ENCODE results near the gene RFNG.
"Not testable (repeated sequence)": the region's sequence is repeated elsewhere in the genome, so short reads cannot be mapped to it uniquely, and the experiment has no call there.

The RFNG gene

GRCh38 chr17:82042649-82043048 lies 9.0 kb downstream of the RFNG start:
- DNase-seq (ENCODE audit: low spot score) = no peak

- no peak for DNase-seq (ENCODE audit: low spot score)
Measured at GRCh38 chr17:82041144-82041814, 10.3 kb downstream of the RFNG start.

DNA sequence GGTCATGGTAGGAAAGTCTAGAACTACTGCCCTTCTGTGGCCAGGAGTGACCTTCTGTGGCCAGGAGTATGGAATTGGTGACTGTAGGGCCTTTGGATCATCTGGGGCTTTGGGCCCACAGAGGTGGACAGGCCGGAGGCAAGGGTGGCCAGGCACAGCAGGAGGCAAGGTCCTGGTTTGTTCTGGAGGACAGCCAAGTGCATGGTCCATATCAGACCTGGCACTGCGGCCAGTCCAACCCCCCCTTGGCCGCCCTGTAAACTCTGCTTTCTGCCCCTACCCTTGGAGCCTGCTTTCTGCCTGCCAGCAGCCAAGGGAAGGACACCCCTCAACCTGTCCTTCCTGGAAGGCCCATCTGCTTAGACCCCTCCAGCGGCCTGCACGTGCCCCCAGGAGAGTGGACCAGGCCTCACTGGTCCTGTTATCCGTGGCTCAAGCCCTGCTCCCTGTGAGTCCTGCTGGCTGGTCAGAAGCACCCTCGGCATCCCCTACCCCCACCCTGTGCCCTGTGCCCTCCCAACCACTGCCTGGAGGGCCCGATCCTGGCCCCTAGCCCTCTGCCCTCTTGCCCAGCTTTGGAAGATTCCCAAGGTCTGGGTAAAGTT lies 11.8 kb downstream of the RFNG start:
- DNase-seq (ENCODE audit: low spot score) = no peak

DNA sequence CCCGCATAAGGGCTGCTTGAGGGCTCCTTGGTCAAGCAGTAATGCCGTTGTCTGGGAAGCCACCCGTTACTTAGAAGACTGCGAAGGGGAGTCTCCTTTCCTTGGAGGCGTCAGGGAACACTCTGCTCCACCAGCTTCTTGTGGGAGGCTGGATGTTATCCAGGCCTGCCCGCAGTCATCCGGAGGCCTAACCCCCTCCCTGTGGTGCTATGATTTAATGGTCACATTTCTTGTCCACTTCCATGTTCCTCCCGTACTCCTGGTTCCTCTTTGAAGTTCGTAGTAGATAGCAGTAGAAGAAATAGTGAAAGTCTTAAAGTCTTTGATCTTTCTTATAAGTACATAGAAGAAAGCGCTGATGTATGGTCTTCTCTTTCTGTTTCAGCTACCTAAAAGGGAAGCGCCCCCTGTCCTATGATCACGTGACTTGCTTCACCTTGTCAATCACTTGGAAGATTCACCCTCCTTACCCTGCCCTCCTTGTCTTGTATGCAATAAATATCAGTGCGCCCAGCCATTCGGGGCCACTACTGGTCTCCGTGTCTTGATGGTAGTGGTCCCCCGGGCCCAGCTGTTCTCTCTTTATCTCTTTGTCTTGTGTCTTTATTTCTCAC lies 12.7 kb downstream of the RFNG start:
- not testable (repeated sequence) for DNase-seq (ENCODE audit: low spot score)

DNA sequence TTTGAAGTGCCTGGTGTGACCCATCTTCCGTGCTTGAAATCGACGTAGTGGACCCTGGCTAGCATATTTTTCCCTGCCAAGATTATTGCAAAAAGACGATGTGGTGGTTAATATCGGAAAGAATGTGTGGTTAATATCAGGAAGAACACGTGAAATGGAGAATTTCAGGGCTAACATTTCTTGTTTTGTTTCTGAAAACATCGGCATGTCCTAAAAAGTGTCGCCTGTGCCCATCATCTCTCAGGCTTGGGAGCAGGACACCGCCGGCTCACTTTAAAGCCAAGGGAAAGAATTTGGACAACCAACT lies 13.8 kb downstream of the RFNG start:
- DNase-seq (ENCODE audit: low spot score) = no peak

DNA sequence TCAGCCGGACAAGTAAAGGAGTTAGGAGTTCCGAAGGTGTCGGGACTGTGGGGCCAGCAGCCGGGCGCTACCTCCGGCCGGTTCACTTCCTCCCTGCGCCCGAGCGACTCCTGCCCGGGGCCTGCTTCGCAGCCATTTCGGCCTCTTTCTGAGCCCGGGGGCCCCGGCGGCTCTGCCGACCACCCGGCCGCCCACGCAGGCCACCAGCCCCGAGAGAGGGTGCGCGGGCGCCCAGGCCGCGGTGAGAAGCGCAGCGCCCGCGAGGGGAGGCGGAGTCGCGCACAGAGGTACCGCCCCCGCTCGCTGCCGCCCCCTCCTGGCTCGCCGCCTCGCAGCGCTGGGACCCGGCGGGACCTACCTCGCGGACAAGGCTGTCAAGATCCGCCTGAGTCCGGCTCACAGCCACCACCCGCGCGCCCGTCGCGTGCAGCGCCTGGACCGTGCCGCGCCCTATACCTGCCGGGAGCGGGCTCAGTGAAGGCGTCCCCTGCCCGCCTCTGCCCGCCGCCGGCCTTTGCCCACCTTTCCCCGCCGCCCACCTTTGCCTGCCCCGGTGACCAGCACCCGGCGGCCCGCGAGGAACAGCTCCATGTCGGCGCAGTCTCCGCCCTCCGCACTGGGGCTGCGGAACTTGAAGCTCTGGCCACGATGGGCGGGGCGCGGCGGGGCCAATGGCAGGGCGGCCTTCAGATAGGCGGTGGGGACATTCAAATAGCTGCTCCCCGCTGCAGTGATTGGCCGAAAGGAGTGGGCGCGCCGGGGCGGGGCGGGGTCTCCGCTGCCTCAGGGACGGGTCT lies 14.3 kb downstream of the RFNG start, which contains the start of gene DCXR:
Gene DCXR, minus strand, starts transcription at position 606 of the 797 bp plus-strand sequence. Its CDS starts 15 bp downstream, at position 591.
- DNase-seq (ENCODE audit: low spot score) = peak; percentile 99

DNA sequence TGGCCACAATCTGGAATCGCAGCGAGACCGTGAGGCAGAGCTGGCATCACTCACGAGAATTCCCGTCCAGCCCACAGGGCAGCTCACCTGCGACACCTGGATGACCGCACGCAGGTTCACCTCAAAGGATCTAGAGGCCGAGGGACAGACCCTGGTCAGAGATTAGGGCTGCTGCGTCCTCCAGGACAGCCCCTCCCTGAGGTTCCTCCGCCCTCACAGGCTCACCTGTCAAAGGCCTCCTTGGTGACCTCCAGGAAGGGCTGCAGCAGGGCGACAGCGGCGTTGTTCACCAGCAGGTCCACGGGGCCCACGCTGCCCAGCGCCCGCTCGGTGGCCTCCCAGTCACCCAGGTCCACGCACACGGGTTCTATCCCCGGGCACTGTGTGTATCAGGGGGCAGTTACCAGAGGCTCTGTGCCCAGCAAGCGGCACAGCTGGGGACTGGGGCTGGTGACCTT lies 14.9 kb downstream of the RFNG start:
- no peak for DNase-seq (ENCODE audit: low spot score)

GRCh38 chr17:82035956-82036633 lies 15.5 kb downstream of the RFNG start:
- no peak for DNase-seq (ENCODE audit: low spot score)

DNA sequence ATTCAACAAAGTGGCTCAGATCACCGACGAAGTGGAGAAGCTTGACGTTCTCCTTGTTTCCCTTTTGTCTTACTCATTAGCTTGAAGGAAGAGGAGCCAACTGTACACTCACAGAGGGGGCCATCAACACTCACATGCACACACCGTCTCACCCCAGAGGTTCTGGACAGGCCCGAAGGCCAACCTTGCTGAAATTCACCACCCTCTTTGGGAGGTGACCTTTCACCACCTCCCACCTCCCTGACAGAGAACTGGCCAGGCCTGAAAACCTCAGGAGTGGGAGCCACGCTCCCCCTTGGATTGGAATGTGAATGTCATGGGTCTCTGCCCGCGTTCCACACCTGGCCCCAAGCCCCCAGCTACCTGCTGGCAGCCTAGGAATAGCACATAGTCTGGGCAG lies 16.1 kb downstream of the RFNG start:
- DNase-seq (ENCODE audit: low spot score) = no peak

GRCh38 chr17:82034371-82035011 lies 17.1 kb downstream of the RFNG start:
- no peak for DNase-seq (ENCODE audit: low spot score)

DNA sequence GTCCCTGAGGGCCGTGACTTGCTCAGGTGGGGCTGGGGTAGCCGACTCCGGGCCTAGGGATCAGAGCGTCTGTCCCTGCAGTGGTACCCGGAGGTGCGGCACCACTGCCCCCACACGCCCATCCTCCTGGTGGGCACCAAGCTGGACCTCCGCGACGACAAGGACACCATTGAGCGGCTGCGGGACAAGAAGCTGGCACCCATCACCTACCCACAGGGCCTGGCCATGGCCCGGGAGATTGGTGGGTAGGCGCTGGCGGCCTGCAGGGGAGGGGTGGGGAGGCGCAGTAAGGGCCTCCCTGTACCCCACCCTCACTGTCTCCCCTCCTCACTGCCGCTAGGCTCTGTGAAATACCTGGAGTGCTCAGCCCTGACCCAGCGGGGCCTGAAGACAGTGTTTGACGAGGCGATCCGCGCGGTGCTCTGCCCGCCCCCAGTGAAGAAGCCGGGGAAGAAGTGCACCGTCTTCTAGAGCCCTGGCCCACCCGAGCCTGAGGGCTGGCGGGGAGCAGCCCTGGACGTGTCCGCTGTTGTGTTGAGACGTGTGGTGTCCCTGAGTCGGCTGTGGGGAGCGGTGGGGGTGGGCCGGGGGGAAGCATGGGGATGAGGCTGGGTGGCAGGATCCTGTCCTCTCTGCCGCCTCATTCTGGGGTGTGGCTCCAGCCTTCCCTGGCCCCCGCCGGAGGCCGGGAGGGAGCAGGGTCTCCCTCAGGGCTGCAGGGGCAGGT lies 18.1 kb downstream of the RFNG start:
- DNase-seq (ENCODE audit: low spot score) = no peak

DNA sequence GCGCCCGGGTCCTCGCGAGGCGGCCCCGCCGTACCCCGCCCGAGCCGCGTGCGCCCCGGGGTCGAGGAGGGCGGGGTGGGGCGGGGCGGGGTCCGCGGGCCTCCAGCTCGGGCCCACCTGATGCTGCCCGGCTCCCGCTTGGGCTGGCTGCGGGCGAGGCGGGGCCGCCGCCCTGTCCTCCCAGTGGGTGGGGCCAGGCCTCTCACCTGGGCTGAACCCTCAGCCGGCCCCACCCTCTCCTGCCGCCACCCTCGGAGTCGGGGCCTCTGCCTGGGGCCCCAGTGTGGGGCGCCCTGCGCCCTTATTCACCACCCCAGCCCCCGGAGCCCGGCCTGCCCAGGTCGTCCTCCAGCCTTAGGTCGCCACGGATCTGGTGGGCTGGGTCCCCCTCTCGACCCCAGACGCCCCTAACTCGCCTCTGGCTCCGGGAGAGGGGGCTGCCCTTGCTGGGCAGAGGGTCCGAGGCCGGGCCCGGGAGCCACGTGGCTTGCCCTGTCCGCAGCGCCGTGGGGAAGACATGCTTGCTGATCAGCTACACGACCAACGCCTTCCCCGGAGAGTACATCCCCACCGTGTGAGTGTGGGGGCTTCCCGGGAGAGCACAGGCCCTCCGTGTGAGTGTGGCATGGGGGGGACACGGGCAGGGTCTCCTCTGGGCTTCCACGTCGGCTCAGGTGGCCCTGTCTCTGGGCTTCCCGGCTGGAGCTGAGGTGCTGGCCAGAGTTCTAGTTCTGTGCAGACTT lies 19.6 kb downstream of the RFNG start:
- peak; percentile 77 for DNase-seq (ENCODE audit: low spot score)

GRCh38 chr17:82031303-82031884 lies 20.2 kb downstream of the RFNG start, which contains the start of gene RAC3:
Gene RAC3, plus strand, starts transcription at chr17:82031678. Its CDS starts 84 bp downstream, at chr17:82031762.
- DNase-seq (ENCODE audit: low spot score) = peak; percentile 53

DNA sequence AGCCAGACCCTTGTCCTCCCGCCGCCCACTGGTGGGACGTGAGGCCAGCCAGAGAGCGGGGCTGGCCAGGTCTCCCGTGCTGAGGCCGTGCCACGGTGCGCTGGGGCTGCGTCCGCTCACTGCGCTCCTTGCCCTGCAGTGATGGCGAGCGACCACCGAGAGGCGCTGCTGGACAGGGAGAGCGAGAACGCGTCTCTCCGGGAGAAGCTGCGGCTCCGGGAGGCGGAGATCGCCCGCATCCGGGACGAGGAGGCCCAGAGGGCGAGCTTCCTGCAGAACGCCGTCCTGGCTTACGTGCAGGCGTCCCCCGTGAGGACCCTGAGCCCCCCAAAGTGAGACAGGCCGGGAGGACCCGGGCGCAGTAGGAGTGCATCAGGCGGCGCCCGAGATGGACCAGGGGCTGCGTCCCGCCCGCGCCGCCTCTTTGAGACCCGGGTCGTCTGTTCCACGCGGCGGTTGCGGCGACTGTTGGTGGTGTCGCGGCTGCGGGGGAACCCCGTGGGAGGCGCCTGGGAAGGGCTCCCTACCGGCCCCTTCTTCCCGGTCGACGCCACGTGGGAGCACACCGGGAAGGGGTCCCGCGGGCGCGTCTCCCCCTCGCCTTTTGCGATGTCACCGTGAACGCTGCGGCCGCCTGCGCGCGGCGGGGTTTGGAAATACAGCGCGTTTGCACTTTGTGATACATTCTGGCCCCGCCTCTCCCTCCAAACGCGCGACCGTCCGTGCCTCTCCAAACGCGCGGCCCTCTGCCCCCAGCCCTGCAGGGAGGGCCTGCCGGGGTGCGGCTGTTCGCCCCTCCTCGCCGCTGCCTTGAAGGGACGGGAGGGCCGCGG lies 20.9 kb downstream of the RFNG start:
- peak; percentile 93 for DNase-seq (ENCODE audit: low spot score)

GRCh38 chr17:82029990-82030469 lies 21.6 kb downstream of the RFNG start:
- DNase-seq (ENCODE audit: low spot score) = no peak

GRCh38 chr17:82029391-82029790 lies 22.2 kb downstream of the RFNG start:
- no peak for DNase-seq (ENCODE audit: low spot score)

- no peak for DNase-seq (ENCODE audit: low spot score)
Measured at GRCh38 chr17:82028966-82029365, 22.6 kb downstream of the RFNG start.

GRCh38 chr17:82028246-82028645 lies 23.4 kb downstream of the RFNG start:
- no peak for DNase-seq (ENCODE audit: low spot score)

All from HuH-7 (cell line).